ENCODE measurements around the gene PRPF6. TPM values are rescaled to one million over a fixed set of nuclear protein-coding genes. Genes with fewer than 3 reads are reported as not detected.

Gene PRPF6
- total and polyA plus RNA-seq, 2 of the 13 experiments (the other 11 are each of a cell fraction or from before 2014, with no cell fraction given) = 63.7 to 101 TPM

- TF ChIP-seq, protein P1, sequence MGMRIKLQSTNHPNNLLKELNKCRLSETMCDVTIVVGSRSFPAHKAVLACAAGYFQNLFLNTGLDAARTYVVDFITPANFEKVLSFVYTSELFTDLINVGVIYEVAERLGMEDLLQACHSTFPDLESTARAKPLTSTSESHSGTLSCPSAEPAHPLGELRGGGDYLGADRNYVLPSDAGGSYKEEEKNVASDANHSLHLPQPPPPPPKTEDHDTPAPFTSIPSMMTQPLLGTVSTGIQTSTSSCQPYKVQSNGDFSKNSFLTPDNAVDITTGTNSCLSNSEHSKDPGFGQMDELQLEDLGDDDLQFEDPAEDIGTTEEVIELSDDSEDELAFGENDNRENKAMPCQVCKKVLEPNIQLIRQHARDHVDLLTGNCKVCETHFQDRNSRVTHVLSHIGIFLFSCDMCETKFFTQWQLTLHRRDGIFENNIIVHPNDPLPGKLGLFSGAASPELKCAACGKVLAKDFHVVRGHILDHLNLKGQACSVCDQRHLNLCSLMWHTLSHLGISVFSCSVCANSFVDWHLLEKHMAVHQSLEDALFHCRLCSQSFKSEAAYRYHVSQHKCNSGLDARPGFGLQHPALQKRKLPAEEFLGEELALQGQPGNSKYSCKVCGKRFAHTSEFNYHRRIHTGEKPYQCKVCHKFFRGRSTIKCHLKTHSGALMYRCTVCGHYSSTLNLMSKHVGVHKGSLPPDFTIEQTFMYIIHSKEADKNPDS (CRISPR knock-in tag; IDR thresholded peaks at IDR 0.05) = peak; percentile 92
- TF ChIP-seq THAP11 (CRISPR knock-in tag; IDR thresholded peaks at IDR 0.05) (peak; percentile 12; the same call in 1 of the 2 replicates), ZNF562 (CRISPR knock-in tag; IDR thresholded peaks at IDR 0.05; ENCODE audit: borderline replicate concordance) (no peak), ZNF784 (CRISPR knock-in tag; IDR thresholded peaks at IDR 0.05; ENCODE audit: borderline replicate concordance) (peak; percentile 68), ZNF788 (CRISPR knock-in tag; IDR thresholded peaks at IDR 0.05; ENCODE audit: borderline replicate concordance) (no peak), CBX1 (IDR thresholded peaks at IDR 0.05; ENCODE audit: low read depth) (no peak), ZNF547 (CRISPR knock-in tag; IDR thresholded peaks at IDR 0.05) (peak; percentile 30), ZNF121 (CRISPR knock-in tag; IDR thresholded peaks at IDR 0.05) (peak; percentile 1; the same call in 1 of the 2 replicates), SRY (CRISPR knock-in tag; IDR thresholded peaks at IDR 0.05) (peak; percentile 37; the same call in 1 of the 2 replicates), FOXO1 (CRISPR knock-in tag; IDR thresholded peaks at IDR 0.05) (peak; percentile 18; the same call in 1 of the 2 replicates), MLLT10 (CRISPR knock-in tag; IDR thresholded peaks at IDR 0.05) (no peak), ZBTB2 (CRISPR knock-in tag; IDR thresholded peaks at IDR 0.05; ENCODE audit: low read depth) (peak; percentile 3; the same call in 1 of the 2 replicates), ZNF607 (CRISPR knock-in tag; IDR thresholded peaks at IDR 0.05; ENCODE audit: borderline replicate concordance) (no peak; the same call in 1 of the 2 replicates), RFX3 (CRISPR knock-in tag; IDR thresholded peaks at IDR 0.05) (no peak; the same call in 1 of the 2 replicates), KDM4B (CRISPR knock-in tag; IDR thresholded peaks at IDR 0.05) (no peak; the same call in 1 of the 2 replicates), ZNF567 (CRISPR knock-in tag; IDR thresholded peaks at IDR 0.05; ENCODE audit: borderline replicate concordance) (0 out of 2 replicates have a peak, but pooled peaks have one; percentile 14), KDM3A (CRISPR knock-in tag; IDR thresholded peaks at IDR 0.05; ENCODE audit: low read depth) (0 out of 2 replicates have a peak, but pooled peaks have one; percentile 10), FOXC1 (CRISPR knock-in tag; IDR thresholded peaks at IDR 0.05; ENCODE audit: borderline replicate concordance) (no peak; the same call in 1 of the 2 replicates), ESRRA (CRISPR knock-in tag; IDR thresholded peaks at IDR 0.05; ENCODE audit: low read depth) (no peak), NR1H2 (CRISPR knock-in tag; IDR thresholded peaks at IDR 0.05; ENCODE audit: borderline replicate concordance, low read depth) (no peak)
- TF ChIP-seq, protein P2, sequence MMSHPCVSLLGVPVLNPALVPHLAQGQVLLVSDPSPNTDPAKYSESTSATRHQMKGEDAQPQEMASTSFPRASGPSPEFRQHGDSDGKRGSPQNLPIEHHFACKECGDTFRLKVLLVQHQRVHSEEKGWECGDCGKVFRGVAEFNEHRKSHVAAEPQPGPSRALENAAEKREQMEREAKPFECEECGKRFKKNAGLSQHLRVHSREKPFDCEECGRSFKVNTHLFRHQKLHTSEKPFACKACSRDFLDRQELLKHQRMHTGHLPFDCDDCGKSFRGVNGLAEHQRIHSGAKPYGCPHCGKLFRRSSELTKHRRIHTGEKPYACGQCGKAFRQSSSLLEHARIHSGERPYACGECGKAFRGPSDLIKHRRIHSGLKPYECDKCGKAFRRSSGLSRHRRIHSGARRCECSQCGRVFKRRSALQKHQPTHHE (CRISPR knock-in tag; IDR thresholded peaks at IDR 0.05; ENCODE audit: borderline replicate concordance) = peak; percentile 28; the same call in 1 of the 2 replicates
- TF ChIP-seq, protein P3, sequence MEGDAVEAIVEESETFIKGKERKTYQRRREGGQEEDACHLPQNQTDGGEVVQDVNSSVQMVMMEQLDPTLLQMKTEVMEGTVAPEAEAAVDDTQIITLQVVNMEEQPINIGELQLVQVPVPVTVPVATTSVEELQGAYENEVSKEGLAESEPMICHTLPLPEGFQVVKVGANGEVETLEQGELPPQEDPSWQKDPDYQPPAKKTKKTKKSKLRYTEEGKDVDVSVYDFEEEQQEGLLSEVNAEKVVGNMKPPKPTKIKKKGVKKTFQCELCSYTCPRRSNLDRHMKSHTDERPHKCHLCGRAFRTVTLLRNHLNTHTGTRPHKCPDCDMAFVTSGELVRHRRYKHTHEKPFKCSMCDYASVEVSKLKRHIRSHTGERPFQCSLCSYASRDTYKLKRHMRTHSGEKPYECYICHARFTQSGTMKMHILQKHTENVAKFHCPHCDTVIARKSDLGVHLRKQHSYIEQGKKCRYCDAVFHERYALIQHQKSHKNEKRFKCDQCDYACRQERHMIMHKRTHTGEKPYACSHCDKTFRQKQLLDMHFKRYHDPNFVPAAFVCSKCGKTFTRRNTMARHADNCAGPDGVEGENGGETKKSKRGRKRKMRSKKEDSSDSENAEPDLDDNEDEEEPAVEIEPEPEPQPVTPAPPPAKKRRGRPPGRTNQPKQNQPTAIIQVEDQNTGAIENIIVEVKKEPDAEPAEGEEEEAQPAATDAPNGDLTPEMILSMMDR (CRISPR knock-in tag; IDR thresholded peaks at IDR 0.05) = no peak
Measured at GRCh38 chr20:64036346-64037198, 55.6 kb downstream of the PRPF6 start (continued).

All from HepG2 (cell line).